Epidermal melanocyte (primary cell): ENCODE results near the gene DDHD1.
"Not testable (repeated sequence)": the region's sequence is repeated elsewhere in the genome, so short reads cannot be mapped to it uniquely, and the experiment has no call there.

ENCODE experiments used
- DNase-seq: peaks from one replicate; pipeline ENCODE4 v3.0.0; 2011; ENCODE audit warnings: low spot score; ENCODE audit not compliant: insufficient read length

The DDHD1 gene

GRCh38 chr14:53152887-53153701 is at the start of gene DDHD1:
Gene DDHD1, minus strand, starts transcription at chr14:53153323. Its CDS starts 225 bp downstream, at chr14:53153098.
- peak; percentile 75 for DNase-seq

- DNase-seq: no peak
Measured at GRCh38 chr14:53195949-53196348, 42.8 kb upstream of the DDHD1 start.

GRCh38 chr14:53193193-53193592 is 40.1 kb upstream of the DDHD1 start:
- DNase-seq: no peak

GRCh38 chr14:53192052-53192760 is 39.1 kb upstream of the DDHD1 start:
- DNase-seq: no peak

- DNase-seq: no peak
Measured at GRCh38 chr14:53190938-53191337, 37.8 kb upstream of the DDHD1 start.

- DNase-seq: no peak
Measured at GRCh38 chr14:53187921-53188463, 34.9 kb upstream of the DDHD1 start.

- DNase-seq: no peak
Measured at GRCh38 chr14:53186532-53186931, 33.4 kb upstream of the DDHD1 start.

- no peak for DNase-seq
Measured at GRCh38 chr14:53183611-53184010, 30.5 kb upstream of the DDHD1 start.

- DNase-seq: no peak
Measured at GRCh38 chr14:53183056-53183455, 29.9 kb upstream of the DDHD1 start.

- DNase-seq: not testable (repeated sequence)
Measured at GRCh38 chr14:53181463-53182081, 28.4 kb upstream of the DDHD1 start.

- DNase-seq: no peak
Measured at GRCh38 chr14:53180272-53181221, 27.4 kb upstream of the DDHD1 start.

- not testable (repeated sequence) for DNase-seq
Measured at GRCh38 chr14:53179486-53180005, 26.4 kb upstream of the DDHD1 start.

GRCh38 chr14:53175375-53175774 is 22.3 kb upstream of the DDHD1 start:
- DNase-seq: no peak

GRCh38 chr14:53174918-53175317 is 21.8 kb upstream of the DDHD1 start:
- DNase-seq: no peak

- DNase-seq: no peak
Measured at GRCh38 chr14:53168786-53169185, 15.7 kb upstream of the DDHD1 start.

- DNase-seq: no peak
Measured at GRCh38 chr14:53167602-53168328, 14.6 kb upstream of the DDHD1 start.

- DNase-seq: no peak
Measured at GRCh38 chr14:53161758-53162435, 8.8 kb upstream of the DDHD1 start.

- DNase-seq: no peak
Measured at GRCh38 chr14:53156238-53156637, 3.1 kb upstream of the DDHD1 start.

- no peak for DNase-seq
Measured at GRCh38 chr14:53153702-53154112, 584 bp upstream of the DDHD1 start.
